GM18858 (cell line): Measurements from ENCODE around the gene TRIML2.
"Not testable (repeated sequence)": the region's sequence is repeated elsewhere in the genome, so short reads cannot be mapped to it uniquely, and the experiment has no call there.

ENCODE experiments used
- ATAC-seq: cut with Tn5 transposase; IDR thresholded peaks from one replicate; pipeline ENCODE4 v1.9.1; 2021; ENCODE audit not compliant: unreplicated experiment

The TRIML2 gene

GRCh38 chr4:188107931-188108843 is 1.2 kb downstream of the TRIML2 start:
- no peak for ATAC-seq

- ATAC-seq = no peak
Measured at GRCh38 chr4:188106454-188106853, 2.9 kb downstream of the TRIML2 start.

- ATAC-seq = no peak
Measured at GRCh38 chr4:188092824-188093223, 16.6 kb downstream of the TRIML2 start.

GRCh38 chr4:188086858-188087257 is 22.5 kb downstream of the TRIML2 start:
- no peak for ATAC-seq

- no peak for ATAC-seq
Measured at GRCh38 chr4:188082796-188083195, 26.6 kb downstream of the TRIML2 start.

GRCh38 chr4:188078116-188078515 is 31.3 kb downstream of the TRIML2 start:
- ATAC-seq = no peak

GRCh38 chr4:188076169-188076568 is 33.2 kb downstream of the TRIML2 start:
- ATAC-seq = no peak

GRCh38 chr4:188061083-188061482 is 48.3 kb downstream of the TRIML2 start:
- ATAC-seq = no peak

GRCh38 chr4:188053302-188053701 is 56.1 kb downstream of the TRIML2 start:
- no peak for ATAC-seq

- ATAC-seq = no peak
Measured at GRCh38 chr4:188046657-188047056, 62.7 kb downstream of the TRIML2 start.

GRCh38 chr4:188045461-188045860 is 63.9 kb downstream of the TRIML2 start:
- not testable (repeated sequence) for ATAC-seq

GRCh38 chr4:188043154-188043553 is 66.2 kb downstream of the TRIML2 start:
- no peak for ATAC-seq

GRCh38 chr4:188042191-188042590 is 67.2 kb downstream of the TRIML2 start:
- no peak for ATAC-seq

GRCh38 chr4:188041721-188042120 is 67.7 kb downstream of the TRIML2 start:
- no peak for ATAC-seq
